NCI-H146 treated with DMSO at 0.1 percent for 48 hours (cell line): Measurements from ENCODE around the gene MRTFB.

ENCODE experiments used
- DNase-seq: peaks from one replicate; lab custom pipeline; 2025; ENCODE audit not compliant: unreplicated experiment; lab: John Stamatoyannopoulos, UW

Gene MRTFB

DNA sequence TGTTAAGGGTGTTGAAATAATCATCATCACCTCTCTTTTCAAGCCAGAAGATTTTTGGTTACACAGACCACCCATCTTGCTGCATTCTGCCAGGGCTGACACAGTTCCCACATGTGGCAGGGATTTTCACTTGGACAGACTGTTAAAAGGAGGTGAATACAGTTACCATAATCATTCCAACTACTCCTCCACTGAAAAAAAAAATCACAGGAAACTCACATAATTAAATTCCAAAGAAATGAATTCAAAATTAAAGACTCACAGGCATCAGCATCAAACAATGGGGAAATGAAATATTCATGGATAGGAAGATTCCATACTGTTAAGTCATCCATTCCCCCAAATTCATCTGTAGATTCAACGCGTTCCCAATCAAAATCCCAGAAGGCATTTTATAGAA is 209.4 kb downstream of the MRTFB start:
- no peak for DNase-seq

DNA sequence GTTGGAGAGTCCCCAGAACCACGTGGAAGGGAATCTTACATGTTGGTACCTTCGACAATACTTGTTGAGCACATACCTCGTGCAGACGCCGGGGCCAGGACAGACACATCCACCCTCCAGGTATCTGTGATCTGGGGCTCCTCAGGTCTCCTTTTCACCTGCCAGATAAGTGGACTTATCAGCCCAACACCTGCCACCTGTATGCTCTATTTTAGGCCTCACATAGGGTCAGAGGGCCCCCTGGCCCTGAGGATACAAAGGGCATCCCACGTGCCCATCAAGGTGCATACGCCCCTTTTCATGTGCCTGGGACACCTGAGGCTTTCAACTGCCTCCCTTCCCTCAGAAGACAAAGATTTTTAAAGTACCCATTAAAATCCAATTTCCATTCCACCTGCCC is 212.7 kb downstream of the MRTFB start:
- peak; percentile 96 for DNase-seq

DNA sequence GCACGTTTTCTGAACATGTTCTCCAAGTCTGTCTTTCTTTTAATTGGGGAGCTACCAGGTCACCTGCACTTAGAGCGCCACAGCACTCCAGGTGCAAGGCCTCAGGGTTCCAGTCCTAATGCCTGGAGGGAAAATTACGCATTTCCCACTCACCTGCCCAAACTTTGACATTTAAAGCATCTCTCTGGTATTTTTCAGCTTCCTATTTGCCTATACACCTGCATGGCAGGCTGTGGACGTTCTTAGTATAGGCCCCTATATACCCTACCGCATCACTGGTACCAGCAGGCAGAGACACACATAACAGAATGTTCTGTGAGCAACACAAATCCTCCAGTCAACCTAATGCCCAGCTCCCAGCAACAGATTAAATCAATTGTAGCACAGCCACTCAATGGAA is 213.3 kb downstream of the MRTFB start:
- peak; percentile 97 for DNase-seq

DNA sequence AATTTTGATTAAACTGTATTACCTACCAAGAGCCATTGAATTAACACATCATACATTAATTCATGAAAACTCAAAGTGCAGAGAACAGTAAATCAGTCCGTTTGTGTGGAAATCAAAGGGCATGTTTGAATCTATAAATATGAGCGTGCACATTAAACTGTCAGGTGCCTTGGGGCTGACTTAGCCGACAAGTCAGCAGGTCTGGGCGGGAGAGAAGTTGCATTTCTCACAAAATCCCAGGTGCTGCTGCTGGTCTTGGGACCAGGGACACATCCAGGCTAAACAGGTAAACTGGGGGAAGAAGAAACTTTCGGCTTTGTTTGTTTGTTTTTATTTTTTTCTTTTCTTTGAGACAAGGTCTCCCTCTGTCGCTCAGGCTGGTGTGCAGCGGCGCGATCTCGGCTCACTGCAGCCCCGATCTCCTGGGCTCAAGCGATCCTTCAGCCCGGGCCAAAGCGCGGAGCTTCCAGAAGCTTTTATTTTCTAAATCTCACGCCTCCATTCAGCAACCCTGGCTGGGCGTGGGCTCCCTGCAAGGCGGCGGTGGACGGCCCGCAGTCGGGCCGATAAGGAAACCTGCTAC is 213.9 kb downstream of the MRTFB start:
- DNase-seq = peak; percentile 59

DNA sequence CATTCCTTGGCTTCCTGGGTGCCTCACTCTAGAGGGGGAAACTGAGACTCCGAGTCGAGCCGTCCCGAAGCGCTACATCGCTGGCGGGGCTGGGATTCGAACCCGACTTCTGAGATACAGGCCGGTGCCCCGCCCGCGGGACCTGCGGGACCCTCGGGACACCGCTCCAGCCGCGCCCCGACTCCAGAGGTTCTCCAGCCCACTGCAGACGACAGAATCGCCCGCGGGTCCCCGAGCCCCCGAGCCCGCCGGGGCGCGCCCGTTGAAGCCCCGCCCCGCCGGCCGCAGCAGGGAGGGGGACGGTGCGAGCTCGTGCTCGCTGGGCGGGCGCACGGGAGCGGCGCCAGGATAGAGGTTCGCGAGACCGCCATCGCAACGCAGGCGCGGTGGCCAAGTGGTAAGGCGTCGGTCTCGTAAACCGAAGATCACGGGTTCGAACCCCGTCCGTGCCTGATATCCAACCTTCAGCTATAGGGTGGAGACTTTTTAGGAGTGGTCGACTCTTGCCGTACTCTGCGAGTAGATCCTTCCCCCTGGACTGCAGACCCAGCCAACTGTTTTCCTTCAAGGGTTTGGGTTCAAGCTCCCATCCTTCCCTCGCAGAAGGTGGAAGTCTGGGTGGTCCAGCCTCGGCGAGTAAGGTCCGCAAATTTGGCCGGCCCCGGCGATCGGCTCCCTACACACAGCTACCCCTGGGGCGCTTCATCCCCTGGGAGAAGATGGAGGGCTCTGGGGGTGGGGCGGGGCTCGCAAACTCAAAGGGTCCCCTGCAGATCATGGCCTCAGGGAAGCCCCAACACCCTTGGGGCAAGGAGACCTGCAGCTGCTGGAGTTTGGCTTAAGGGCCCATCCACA is 214.6 kb downstream of the MRTFB start:
- peak; percentile 97 for DNase-seq

DNA sequence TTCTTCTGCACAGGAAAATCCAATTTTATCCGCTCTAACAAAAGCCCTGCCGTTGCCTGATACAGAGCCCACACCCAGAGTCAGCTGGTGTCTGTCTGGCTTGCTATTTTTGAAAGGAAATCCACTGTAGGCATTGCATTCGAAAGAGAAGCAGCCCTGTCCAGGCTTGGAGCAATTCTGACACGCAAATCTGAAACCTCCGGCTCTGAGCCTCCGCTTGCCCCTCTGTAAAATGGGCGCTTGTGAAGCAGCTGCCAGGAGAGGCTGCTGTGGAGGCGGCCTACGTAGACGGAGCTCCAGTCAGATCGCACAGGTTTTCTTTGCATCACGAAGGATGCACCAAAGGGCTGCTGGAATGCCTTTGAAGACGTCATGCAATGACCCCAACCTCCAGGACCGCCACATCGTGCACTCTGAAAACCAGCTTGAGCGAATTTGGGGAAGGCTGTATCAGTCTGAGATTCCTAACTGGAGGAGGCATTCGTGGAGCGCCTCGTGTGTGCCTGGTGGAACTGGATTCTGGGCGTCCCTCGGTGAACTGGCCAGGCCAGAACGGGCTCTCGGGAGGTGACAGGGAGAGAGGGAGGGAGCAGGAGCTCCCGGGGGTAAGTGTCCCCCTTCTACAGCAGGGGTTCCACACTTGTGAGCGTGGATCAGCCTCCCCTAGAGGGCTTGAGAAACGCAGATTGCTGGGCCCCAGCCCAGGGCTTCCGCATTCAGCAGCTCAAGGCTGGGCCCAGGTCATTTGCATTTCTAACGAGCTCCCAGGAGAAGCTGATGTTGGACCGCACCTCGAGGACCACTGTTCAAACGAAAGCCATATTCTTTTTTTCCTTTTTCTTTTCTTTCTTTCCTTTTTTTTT is 215.5 kb downstream of the MRTFB start:
- DNase-seq = no peak

DNA sequence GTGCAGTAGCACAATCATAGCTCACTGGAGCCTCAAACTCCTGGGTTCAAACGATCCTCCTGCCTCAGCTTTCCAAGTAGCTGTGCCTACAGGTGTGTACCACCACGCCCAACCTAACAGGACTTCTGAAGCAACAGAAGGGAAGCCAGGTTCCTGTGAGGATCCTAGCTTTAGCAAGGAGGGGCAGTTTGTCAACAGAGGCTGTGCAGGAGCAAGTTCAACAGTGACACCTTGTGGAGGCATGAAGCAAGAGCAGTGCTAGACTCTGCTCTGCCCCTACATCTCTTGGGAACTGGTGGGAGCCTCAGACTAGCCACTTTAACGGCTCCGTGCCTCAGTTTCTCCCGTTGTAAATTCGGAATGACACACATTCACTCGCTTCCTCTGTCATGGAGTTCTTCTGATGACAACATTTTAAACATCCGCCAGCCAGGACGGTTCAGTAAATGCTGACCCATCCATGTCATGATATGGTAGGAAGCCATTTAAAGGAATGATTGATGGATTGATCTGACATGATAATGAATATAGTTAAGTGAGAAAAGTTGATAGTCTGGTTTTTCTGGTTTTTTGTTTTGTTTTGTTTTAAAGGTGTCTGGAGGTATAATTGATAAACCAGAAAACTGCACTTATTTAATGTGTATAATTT is 218.7 kb downstream of the MRTFB start:
- DNase-seq = peak; percentile 35

DNA sequence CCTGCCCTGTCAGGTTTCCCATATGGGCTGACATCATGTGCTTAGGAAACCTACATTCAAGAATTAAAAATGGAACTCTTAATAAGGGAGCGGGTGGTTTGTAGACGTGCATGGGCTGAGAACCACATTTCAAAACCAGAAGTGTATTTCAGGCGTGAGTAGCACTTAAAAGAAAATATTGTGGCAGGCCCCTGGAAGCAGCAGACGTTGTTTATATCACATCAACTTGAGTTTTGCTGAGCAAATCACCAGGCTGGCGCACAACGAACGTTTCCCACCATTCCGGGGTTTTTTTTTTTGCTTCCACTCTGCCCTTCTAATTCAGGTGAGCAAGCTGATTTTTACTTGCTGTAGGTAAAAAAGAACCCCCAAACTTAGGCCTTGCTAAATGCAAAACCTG is 220.2 kb downstream of the MRTFB start:
- no peak for DNase-seq

DNA sequence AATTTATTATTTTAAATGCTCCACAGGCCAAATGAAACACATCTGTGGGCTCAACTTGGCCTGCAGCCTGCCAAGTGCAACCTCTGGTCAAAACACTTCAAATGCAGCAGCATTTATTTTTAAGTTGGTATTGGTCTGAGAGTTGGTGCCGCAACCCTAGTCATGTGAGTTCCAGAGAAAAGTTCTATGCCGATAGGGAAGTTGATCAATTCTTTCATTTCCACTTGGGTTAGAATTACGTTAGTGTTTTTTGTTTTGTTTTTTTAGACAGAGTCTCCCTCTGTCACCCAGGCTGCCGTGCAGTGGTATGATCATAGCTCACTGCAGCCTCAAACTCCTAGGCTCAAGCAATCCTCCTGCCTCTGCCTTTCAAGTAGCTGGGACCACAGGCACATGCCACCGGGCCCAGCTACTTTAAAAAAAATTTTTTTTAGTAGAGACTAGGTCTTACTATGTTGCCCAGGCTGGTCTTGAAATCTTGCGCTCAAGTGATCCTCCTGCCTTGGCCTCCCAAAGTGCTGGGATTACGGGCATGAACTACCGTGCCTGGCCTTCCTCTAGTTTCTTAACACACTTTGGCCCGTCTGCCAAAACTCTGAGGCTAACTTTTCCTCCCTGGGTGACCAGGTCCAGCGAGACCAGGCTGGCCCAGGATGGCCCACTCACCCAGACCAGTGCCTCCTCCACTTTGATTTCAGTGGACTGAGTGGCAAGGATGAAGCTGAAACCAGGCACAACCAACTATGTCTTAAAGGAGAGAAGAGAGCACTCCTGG is 221.1 kb downstream of the MRTFB start:
- DNase-seq = no peak

DNA sequence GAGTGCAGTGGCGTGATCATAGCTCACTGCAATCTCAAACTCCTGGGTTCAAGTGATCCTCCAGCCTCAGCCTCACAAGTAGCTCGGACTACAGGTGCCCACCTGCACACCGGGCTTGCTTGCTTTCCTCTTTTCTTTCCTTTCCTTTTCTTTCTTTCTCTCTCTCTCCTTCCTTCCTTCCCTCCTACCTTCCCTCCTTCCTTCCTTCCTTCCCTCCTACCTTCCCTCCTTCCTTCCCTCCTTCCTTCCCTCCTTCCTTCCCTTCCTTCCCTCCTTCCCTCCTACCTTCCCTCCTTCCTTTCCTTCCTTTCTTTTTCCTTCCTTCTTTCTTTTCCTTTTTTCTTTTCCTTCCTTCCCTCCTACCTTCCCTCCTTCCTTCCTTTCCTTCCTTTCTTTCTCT is 225.5 kb downstream of the MRTFB start:
- no peak for DNase-seq

DNA sequence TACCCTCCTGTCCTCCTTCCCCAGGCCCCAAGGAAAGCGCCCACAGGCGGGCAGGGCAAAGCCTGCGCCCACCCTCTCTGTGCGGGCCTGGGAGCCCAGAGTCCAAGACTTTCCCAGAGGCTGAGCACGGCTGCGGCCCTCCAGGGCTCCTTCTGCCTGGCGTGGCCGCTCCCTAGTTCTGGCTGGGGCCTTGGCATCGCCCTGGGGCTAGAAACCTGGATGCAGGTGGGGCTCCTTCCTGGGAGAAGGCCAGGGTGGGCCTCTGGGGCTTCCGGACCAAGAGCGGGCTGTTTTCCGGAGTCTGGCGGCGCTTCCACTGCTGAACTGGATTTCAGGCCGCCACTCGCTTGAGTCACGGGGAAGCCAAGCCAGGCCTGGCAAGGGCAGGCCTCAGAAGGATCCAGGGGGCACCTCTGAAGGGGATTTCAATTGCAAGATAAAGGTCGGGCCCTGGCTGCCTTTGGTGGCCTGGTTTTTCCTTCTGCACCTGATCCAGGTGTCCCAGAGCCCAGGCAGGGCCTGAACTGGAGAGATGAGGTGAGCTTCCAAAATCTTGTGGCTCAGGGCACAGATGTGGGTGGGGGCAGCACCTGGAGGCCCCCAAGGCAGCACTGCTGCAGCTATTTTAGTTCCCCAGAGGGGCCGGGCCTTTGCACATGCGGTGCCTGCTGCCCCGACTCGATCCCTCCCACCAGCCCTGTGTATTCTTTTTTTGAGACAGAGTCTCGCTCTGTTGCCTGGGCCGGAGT is 227.4 kb downstream of the MRTFB start:
- no peak for DNase-seq

DNA sequence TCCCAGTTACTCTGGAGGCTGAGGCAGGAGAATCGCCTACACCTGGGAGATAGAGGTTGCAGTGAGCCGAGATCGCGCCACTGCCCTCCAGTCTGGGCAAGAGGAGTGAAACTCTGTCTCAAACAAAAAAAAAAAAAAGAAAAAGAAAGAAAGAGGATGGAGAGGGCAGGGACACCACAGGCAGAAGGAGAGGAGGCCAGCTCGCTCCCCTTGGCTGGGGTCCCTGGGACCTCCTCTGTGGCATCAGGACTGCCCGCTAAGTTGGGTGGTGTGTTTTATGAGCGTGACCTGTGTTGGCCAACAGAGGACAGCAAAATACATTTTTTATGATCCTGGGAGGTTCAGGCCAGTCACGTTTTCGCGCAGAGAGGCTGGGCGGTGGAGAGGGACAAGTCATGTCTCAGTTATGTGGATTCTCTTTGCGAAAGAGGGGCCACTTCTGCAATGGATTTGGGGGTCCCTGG is 229.6 kb downstream of the MRTFB start:
- peak; percentile 68 for DNase-seq

DNA sequence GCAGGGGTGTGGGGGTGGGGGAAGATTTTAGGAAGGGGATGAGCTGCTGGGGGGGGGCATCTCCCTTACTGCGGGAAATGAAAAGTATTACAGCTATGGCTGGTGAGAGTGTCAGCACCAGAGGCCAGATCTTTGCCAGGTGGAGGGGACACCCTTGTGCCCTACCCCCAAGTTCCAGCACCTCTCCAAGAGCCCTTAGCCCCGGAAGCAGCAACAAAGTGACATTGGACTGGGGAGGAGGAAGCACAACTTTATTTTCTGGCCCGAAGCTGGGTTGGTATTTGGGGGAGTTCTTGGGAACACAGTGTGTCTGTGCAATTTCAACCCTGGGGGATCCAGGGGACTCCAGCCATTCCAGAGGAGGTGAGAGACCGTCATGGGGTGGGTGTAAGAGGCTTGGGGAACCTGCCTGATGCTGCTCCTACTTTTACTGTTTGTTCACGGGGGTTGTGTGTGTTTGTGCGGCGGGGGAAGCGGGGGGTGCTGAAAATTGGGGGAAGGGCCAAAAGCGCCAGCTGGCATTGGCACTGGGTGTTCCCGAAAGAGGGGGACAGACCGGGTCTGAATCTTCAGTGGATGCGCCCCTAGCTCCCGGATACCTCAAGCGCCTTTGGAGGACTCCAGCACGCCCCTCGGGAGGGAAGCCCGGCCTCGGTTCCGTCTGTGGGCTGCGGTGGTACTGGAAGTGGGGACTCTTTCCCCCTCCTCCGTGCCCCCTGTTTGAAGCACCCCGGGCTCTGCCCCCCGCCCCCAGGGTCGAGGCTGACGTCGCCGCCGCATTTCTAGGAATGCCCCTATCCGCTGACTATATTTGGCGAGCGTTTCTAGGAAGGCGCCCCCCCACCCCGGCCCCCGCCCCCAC is 230.3 kb downstream of the MRTFB start:
- DNase-seq = no peak

DNA sequence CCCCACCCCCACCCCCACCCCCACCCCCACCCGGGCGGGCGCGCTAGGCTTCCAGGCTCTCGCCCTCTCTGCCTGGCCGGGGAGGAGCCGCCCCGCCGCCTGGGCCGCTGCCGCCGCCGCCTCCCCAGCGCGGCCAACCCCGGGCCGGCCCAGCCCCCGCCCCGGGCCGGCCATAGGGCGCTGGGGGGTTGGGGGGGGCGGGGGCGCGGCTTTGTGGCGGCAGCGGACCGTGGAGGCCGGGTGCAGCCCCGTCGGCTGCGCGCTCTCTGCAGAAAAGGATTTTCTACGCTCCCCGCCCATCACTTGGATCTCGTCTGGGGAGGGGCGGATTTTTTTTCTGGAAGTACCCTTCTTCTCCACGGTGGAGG is 230.9 kb downstream of the MRTFB start:
- peak; percentile 43 for DNase-seq

DNA sequence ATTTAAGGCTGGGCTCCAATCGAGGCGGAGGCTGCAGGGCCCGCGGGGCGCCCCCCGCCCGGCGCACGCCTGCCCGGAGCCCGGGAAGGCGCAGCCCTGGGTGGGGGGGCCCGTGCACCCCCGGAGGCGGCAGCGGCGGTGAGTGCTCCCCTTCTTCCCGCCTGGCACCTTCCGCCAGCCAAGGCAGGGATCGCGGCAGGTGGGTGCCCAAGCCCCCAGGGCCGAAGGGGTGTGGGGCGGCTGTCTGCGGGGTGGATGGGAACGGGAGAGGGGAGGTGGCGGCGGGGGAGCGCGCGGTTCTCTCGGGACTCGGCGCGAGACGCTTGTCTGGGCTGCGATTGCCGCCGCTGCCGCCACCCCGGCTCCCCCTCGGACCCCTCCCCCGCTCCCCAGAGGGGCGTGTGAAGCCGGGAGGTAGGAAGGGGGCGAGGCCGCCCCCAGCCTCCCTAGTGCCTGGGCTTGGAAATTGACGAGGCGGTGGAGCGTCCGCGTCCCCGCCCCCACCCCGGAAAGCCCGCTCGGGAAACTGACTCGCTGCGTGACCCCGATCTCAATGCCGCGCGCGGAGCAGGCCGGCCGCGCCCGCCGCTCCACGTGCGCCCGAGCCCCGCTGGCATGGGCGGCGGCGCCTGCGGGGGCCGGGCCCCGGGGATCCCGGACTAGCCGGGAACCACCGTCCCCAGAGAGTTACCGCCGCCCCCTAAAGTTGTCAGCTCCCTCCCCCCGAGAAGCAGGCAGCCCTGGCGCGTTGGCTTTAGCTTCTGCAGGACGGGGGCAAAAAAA is 231.5 kb downstream of the MRTFB start:
- no peak for DNase-seq

DNA sequence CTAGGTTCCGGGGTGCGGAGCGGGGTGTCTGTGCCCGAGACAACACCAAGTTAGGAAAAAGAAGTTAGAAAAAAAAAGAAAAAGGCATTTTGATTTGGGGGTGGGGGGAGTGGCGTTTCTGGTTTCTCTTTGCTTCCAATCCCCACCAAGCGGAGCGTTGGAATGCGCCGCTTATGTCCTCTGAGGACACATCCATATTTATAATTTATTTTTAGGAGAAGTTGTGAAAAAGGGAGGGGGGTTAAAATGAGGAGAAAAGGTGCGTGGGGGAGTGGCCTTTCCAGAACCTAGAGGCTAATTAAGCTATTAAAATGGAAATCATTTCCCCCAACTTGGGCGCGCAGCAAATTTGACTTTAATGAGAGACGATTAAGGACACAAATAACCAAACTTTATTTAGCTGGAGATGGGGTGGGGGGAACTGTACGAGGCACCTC is 232.1 kb downstream of the MRTFB start:
- DNase-seq = no peak

DNA sequence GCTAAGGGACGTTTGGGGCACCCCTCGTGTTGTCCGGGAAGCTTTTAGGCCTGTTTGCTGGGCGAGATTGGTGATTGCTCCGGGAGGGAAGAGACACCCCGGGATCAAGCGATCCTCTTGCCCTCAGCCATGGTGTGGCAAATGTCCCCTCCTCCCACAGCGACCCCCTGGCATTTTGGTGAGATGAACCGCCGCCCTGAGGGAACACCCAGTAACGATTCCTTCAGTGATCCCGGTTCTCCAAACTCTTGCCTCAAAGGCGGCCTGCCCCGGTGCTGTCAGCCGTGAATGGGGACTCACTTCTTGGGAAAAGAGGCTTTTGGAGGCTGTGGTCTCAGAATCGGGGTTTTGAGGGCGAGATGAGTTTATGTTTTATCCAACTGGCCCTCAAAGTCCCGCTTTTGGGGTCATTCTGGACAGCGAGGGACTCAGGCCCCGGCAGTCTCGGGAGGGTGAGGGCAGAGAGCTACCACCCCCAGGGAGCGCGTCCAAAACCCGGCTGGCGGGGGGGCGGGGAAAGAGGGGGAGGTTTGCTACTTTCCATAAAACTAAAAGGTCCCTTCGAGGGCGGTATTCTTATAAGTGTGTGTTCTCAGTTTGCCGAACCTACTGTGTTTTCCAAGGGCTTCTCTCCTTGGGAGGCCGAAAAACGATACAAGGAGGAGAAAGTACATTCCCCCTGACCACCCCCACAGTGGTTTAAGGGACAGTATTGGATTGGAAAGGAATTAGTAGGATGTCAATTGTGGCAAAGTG is 232.7 kb downstream of the MRTFB start:
- no peak for DNase-seq
